Naive thymus-derived CD4-positive, alpha-beta T cell (primary cell): Measurements from ENCODE around the gene CALHM4. TPM values are rescaled to one million over a fixed set of nuclear protein-coding genes. Genes with fewer than 3 reads are reported as not detected.

Source experiments
- ATAC-seq: fragments of 150-1000 bp; cut with Tn5 transposase; 2 replicates; pipeline ENCODE4 v1.10.0; 2021; ENCODE audit warnings: mild to moderate bottlenecking, moderate library complexity
- CTCF ChIA-PET: fragments of 350-600 bp; sonication (Branson Sonifier 250); formaldehyde crosslinking; loops from one replicate; lab custom pipeline; 2021; ENCODE audit warnings: antibody characterized with exemption; lab: Charles Lee
- POLR2A ChIA-PET: fragments of 350-600 bp; sonication (Branson Sonifier 250); formaldehyde crosslinking; loops from one replicate; lab custom pipeline; 2021; ENCODE audit warnings: antibody characterized with exemption, inconsistent platforms; lab: Charles Lee
- DNase-seq, 9 donors: peaks; one replicate each; pipeline versions ENCODE4 v3.0.0 to v3.0.0-alpha.2; 2020 to 2022; ENCODE audit warnings: mixed read lengths in 1 of 9
- H3K27ac ChIP-seq: one replicate; pipeline ENCODE4 v1.7.0; 2013; ENCODE audit warnings: mild to moderate bottlenecking, low read depth, low read length, moderate library complexity
- H3K27me3 ChIP-seq, 2 donors: one replicate each; pipeline ENCODE4 v1.7.0; 2013; ENCODE audit warnings: low read length in 2 of 2, mild to moderate bottlenecking in 2 of 2, moderate library complexity in 2 of 2; ENCODE audit not compliant: control insufficient read depth in 2 of 2, insufficient read depth in 2 of 2
- H3K36me3 ChIP-seq, 3 experiments: 1 replicate in 2 of 3; 2 replicates in 1 of 3; pipeline ENCODE4 v1.7.0; 2013; ENCODE audit warnings: low read length in 3 of 3, mild to moderate bottlenecking in 3 of 3, moderate library complexity in 1 of 3; ENCODE audit not compliant: insufficient read depth in 3 of 3, control insufficient read depth in 2 of 3
- H3K4me1 ChIP-seq, 2 donors: one replicate each; pipeline ENCODE4 v1.7.0; 2013; ENCODE audit warnings: low read length in 2 of 2, mild to moderate bottlenecking in 2 of 2, moderate library complexity in 1 of 2; ENCODE audit not compliant: control insufficient read depth in 2 of 2, insufficient read depth in 2 of 2
- H3K4me3 ChIP-seq: 2 replicates; pipeline ENCODE4 v1.7.0; 2013; ENCODE audit warnings: mild to moderate bottlenecking, low read length
- H3K9me3 ChIP-seq, 3 experiments: 1 replicate in 2 of 3; 2 replicates in 1 of 3; pipeline ENCODE4 v1.7.0; 2013; ENCODE audit warnings: low read length in 3 of 3; ENCODE audit not compliant: control insufficient read depth in 2 of 3
- H3K27ac Mint-ChIP-seq, 9 donors: one replicate each; pipeline ENCODE4 v1.8.0; 2020 to 2022; ENCODE audit warnings: mixed read lengths in 9 of 9, mild to moderate bottlenecking in 8 of 9, moderate library complexity in 5 of 9, inconsistent platforms in 2 of 9
- H3K27me3 Mint-ChIP-seq, 5 donors: one replicate each; pipeline ENCODE4 v1.8.0; 2021 to 2022; ENCODE audit warnings: mixed read lengths in 5 of 5, mild to moderate bottlenecking in 1 of 5
- H3K36me3 Mint-ChIP-seq, 5 donors: one replicate each; pipeline ENCODE4 v1.8.0; 2020 to 2022; ENCODE audit warnings: mixed read lengths in 5 of 5, mild to moderate bottlenecking in 3 of 5, inconsistent platforms in 1 of 5
- H3K4me1 Mint-ChIP-seq, 7 donors: one replicate each; pipeline ENCODE4 v1.8.0; 2020 to 2022; ENCODE audit warnings: mixed read lengths in 7 of 7, mild to moderate bottlenecking in 3 of 7, inconsistent platforms in 1 of 7
- H3K4me3 Mint-ChIP-seq, 10 donors: one replicate each; pipeline ENCODE4 v1.8.0; 2020 to 2022; ENCODE audit warnings: mild to moderate bottlenecking in 10 of 10, mixed read lengths in 10 of 10, moderate library complexity in 6 of 10, inconsistent platforms in 2 of 10
- H3K9me3 Mint-ChIP-seq, 11 donors: one replicate each; pipeline ENCODE4 v1.8.0; 2020 to 2022; ENCODE audit warnings: mixed read lengths in 11 of 11, mild to moderate bottlenecking in 4 of 11, inconsistent platforms in 1 of 11, moderate library complexity in 1 of 11
- intact Hi-C, 2 donors: fragments of 100-400 bp; cut with micrococcal nuclease; formaldehyde crosslinking; loops; one replicate each; pipeline ENCODE4 v1.15.1; 2023
- polyA plus RNA-seq, 2 donors: library from polyadenylated mRNA; unstranded; fragments of 300-500 nt; fragmentation: Illumina TruSeq; gene quantifications; one replicate each; pipeline ENCODE4 v1.2.3, GENCODE V29; 2021
- total RNA-seq, 6 experiments: library from RNA in 5 of 6; stranded (reverse) in 5 of 6; gene quantifications; 1 replicate in 5 of 6; 2 replicates in 1 of 6; pipeline ENCODE4 v1.2.3 and lab custom pipeline; 2021 to 2026

CALHM4 gene
- total and polyA plus RNA-seq, 7 experiments from 2014 or later = not detected

- H3K27ac Mint-ChIP-seq = peak overlapping the region in 4 of 9 donors; percentile 11 to 98 (median 48)
- Histone ChIP-seq H3K4me3 (no peak overlapping the region), H3K4me1 (peaks cover 16 to 21% of the 10 kb centered on the region in 2 donors), H3K27me3 (no peaks in the 10 kb centered on the region), H3K9me3 (no peaks in the 10 kb centered on the region), H3K27ac (no peak overlapping the region), H3K36me3 (peaks cover 0 to 3% (median 0%) of the 10 kb centered on the region in 3 experiments)
- H3K4me3 Mint-ChIP-seq = peak overlapping the region in 6 of 10 donors; percentile 7 to 55 (median 36)
- peaks cover 0 to 2% (median 2%) of the 10 kb centered on the region in 5 donors for H3K36me3 Mint-ChIP-seq
- CTCF ChIA-PET = no interaction called here
- H3K4me1 Mint-ChIP-seq = peaks cover 30 to 54% (median 45%) of the 10 kb centered on the region in 7 donors
- ATAC-seq (no peak), DNase-seq (no peak)
- H3K27me3 Mint-ChIP-seq = peaks cover 0 to 21% (median 6%) of the 10 kb centered on the region in 5 donors
- intact Hi-C loops = no loop called here
- POLR2A ChIA-PET = interaction anchor here (3.0 to 5.6 kb wide), 2 partner anchors 112 to 290 kb away, joined by 20 to 70 read pairs; partner anchors contain the start of genes KPNA5 and TSPYL1
- no peaks in the 10 kb centered on the region for H3K9me3 Mint-ChIP-seq
Observed at GRCh38 chr6:116568821-116569755, 15.5 kb downstream of the CALHM4 start.

GRCh38 chr6:116570856-116571682 is 17.5 kb downstream of the CALHM4 start, which contains the start of gene RWDD1:
Gene RWDD1, plus strand, starts transcription at chr6:116571504. Its CDS starts 79 bp downstream, at chr6:116571583.
- Histone ChIP-seq H3K27me3 (no peaks in the 10 kb centered on the region), H3K36me3 (peaks cover 0 to 3% (median 0%) of the 10 kb centered on the region in 3 experiments), H3K27ac (peak within 1 kb of the TSS; percentile 95), H3K9me3 (no peaks in the 10 kb centered on the region), H3K4me3 (peak within 1 kb of the TSS; percentile 86), H3K4me1 (peaks cover 16 to 21% of the 10 kb centered on the region in 2 donors)
- Mint-ChIP-seq H3K27ac (peak within 1 kb of the TSS; percentile 96 to 100 (median 99)), H3K27me3 (peaks cover 0 to 11% (median 0%) of the 10 kb centered on the region in 5 donors), H3K4me1 (peaks cover 33 to 62% (median 55%) of the 10 kb centered on the region in 7 donors), H3K36me3 (peaks cover 0 to 13% (median 12%) of the 10 kb centered on the region in 5 donors), H3K4me3 (peak within 1 kb of the TSS; percentile 94 to 99 (median 98)), H3K9me3 (no peaks in the 10 kb centered on the region)
- intact Hi-C loops = loop anchor here (1.0 to 5.0 kb wide), 12 partner anchors 10 to 1104 kb away; partner anchors contain the start of genes GOPC (in 2 of the 2), KPNA5 (in 2 of the 2), RSPH4A (in 2 of the 2) and TSPYL1 (in 2 of the 2)
- POLR2A ChIA-PET = interaction anchor here (0.9 to 5.6 kb wide), 18 partner anchors 8 to 470 kb away, joined by 3 to 70 read pairs (median 6); partner anchors contain the start of genes CALHM4, KPNA5, NT5DC1 and RSPH4A
- peak; percentile 98 for ATAC-seq
- peak; percentile 91 to 99 (median 98) for DNase-seq
- CTCF ChIA-PET = interaction anchor here (0.6 to 3.2 kb wide), 7 partner anchors 8 to 353 kb away, joined by 3 to 14 read pairs (median 4); partner anchors contain the start of gene KPNA5

- CTCF ChIA-PET = interaction anchor here (0.6 to 3.2 kb wide), 4 partner anchors 9 to 109 kb away, joined by 3 to 14 read pairs (median 5); partner anchors contain the start of gene KPNA5
- POLR2A ChIA-PET = interaction anchor here (0.8 to 5.6 kb wide), 16 partner anchors 8 to 471 kb away, joined by 3 to 70 read pairs (median 6); partner anchors contain the start of genes KPNA5, NT5DC1, RSPH4A and TSPYL1
- H3K9me3 Mint-ChIP-seq = no peaks in the 10 kb centered on the region
- peak overlapping the region; percentile 94 to 99 (median 98) for H3K4me3 Mint-ChIP-seq
- Histone ChIP-seq H3K4me3 (peak overlapping the region; percentile 86), H3K27ac (peak overlapping the region; percentile 95), H3K27me3 (no peaks in the 10 kb centered on the region), H3K9me3 (no peaks in the 10 kb centered on the region), H3K36me3 (peaks cover 0 to 3% (median 0%) of the 10 kb centered on the region in 3 experiments), H3K4me1 (peaks cover 16 to 21% of the 10 kb centered on the region in 2 donors)
- H3K27me3 Mint-ChIP-seq = peaks cover 0 to 7% (median 0%) of the 10 kb centered on the region in 5 donors
- no peak for DNase-seq
- peak overlapping the region; percentile 96 to 100 (median 99) for H3K27ac Mint-ChIP-seq
- intact Hi-C loops = loop anchor here (1.0 to 5.0 kb wide), 12 partner anchors 10 to 1104 kb away; partner anchors contain the start of genes GOPC (in 2 of the 2), KPNA5 (in 2 of the 2), RSPH4A (in 2 of the 2) and TSPYL1 (in 2 of the 2)
- peaks cover 38 to 68% (median 61%) of the 10 kb centered on the region in 7 donors for H3K4me1 Mint-ChIP-seq
- ATAC-seq = no peak
- peaks cover 5 to 19% (median 17%) of the 10 kb centered on the region in 5 donors for H3K36me3 Mint-ChIP-seq
Observed at GRCh38 chr6:116571683-116572000, 18.1 kb downstream of the CALHM4 start.

GRCh38 chr6:116572162-116572561 is 18.6 kb downstream of the CALHM4 start:
- ATAC-seq = no peak
- intact Hi-C loops = loop anchor here in 1 of 2 donors (5.0 kb wide), 1 partner anchor 75 kb away; no protein-coding TSS in a partner anchor
- no peaks in the 10 kb centered on the region for H3K27me3 ChIP-seq
- H3K4me3 ChIP-seq = peak overlapping the region; percentile 86
- Mint-ChIP-seq H3K27ac (peak overlapping the region; percentile 96 to 100 (median 99)), H3K27me3 (peaks cover 0 to 3% (median 0%) of the 10 kb centered on the region in 5 donors), H3K9me3 (no peaks in the 10 kb centered on the region), H3K4me1 (peaks cover 39 to 73% (median 64%) of the 10 kb centered on the region in 7 donors), H3K36me3 (peaks cover 7 to 22% (median 17%) of the 10 kb centered on the region in 5 donors), H3K4me3 (peak overlapping the region; percentile 94 to 99 (median 98))
- H3K36me3 ChIP-seq = peaks cover 0 to 3% (median 0%) of the 10 kb centered on the region in 3 experiments
- H3K9me3 ChIP-seq = no peaks in the 10 kb centered on the region
- ChIA-PET CTCF (interaction anchor here (0.7 to 3.2 kb wide), 2 partner anchors 9 to 13 kb away, joined by 3 to 14 read pairs; no protein-coding TSS in a partner anchor), POLR2A (interaction anchor here (0.7 to 5.6 kb wide), 13 partner anchors 8 to 1613 kb away, joined by 3 to 70 read pairs (median 8); partner anchors contain the start of genes KPNA5, NT5DC1, RSPH4A and TSPYL1)
- H3K27ac ChIP-seq = peak overlapping the region; percentile 95
- peak in 1 of 9 donors; percentile 10 for DNase-seq
- H3K4me1 ChIP-seq = peaks cover 16 to 21% of the 10 kb centered on the region in 2 donors

- peak overlapping the region in 1 of 10 donors; percentile 45 for H3K4me3 Mint-ChIP-seq
- H3K4me1 Mint-ChIP-seq = peaks cover 47 to 77% (median 65%) of the 10 kb centered on the region in 7 donors
- peak overlapping the region in 1 of 9 donors; percentile 67 for H3K27ac Mint-ChIP-seq
- H3K9me3 ChIP-seq = no peaks in the 10 kb centered on the region
- peaks cover 0 to 5% (median 0%) of the 10 kb centered on the region in 3 experiments for H3K36me3 ChIP-seq
- intact Hi-C loops = no loop called here
- no peak for ATAC-seq
- H3K9me3 Mint-ChIP-seq = no peaks in the 10 kb centered on the region
- peaks cover 7 to 31% (median 17%) of the 10 kb centered on the region in 5 donors for H3K36me3 Mint-ChIP-seq
- no peaks in the 10 kb centered on the region for H3K27me3 Mint-ChIP-seq
- peaks cover 13 to 19% of the 10 kb centered on the region in 2 donors for H3K4me1 ChIP-seq
- DNase-seq = no peak
- no peak overlapping the region for H3K4me3 ChIP-seq
- H3K27me3 ChIP-seq = no peaks in the 10 kb centered on the region
- ChIA-PET POLR2A (no interaction called here), CTCF (interaction anchor here (1.5 kb wide), 1 partner anchor 14 kb away, joined by 3 read pairs; no protein-coding TSS in a partner anchor)
- no peak overlapping the region for H3K27ac ChIP-seq
Observed at GRCh38 chr6:116575227-116575626, 21.7 kb downstream of the CALHM4 start.
